Measurements from ENCODE around the gene DPM1.

Gene DPM1

DNA sequence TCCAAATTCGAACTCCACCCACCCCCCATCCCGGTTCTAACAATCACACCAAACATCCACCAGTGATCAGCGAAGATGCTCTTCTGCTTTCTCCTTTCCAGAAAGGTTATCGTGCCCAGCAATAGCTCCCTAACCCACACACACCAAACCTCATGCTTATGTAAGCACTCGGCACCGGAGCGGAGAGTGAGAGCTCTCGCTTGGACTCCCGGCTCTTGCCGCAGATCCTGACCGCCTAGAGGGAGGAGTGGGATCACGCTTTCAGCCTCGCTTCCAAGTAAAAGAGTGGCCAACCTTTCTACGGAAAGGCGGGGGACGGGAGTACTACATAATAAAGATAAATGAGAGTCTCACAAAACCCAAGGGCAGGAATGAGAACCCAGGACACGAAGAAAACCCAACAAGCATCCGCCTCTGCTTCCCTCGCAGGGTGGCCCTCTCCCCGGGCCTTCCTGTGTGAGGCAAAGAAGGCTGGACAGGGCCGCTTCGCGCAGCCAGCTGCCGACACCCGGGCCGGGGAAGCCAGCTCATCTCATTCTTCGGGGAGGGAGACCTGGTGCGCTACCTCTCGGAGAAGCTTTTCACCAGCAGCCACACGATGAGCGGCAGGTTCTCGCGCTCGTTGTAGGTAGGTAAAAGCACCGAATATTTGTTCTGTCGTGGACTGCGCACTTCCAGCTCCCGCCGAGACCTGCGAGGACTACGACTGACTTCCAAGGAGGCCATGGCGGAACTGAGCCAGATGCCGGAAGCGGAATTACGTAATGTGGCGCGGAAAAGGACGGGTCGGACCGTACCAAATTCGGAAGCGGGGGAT, at the start of gene DPM1:
Gene DPM1, minus strand, starts transcription at position 735 of the 817 bp plus-strand sequence. Its CDS starts 9 bp downstream, at position 726.
- DNase-seq, result peak; percentile 93

GRCh38 chr20:51005214-51005613, 46.9 kb upstream of the DPM1 start:
- no peak for DNase-seq

DNA sequence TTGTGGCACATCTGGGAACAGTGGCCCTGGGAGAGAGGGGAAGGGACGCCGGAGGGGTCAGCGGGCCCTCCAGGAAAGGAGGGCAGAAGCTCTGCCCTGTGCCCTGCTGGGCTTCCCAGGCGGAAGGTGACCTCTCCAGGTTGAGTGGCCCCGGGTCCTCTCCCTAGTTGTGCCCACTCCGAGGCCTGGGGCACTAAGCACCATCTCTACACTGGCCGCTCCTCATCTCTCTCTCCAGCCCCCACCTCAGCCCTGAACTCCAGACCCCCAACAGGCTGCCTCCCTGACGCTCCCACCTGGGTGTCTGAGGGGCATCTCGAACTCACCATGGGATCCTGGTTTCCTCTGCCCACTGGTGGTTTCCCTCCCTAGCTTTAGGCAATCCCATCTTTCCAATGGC, 46.4 kb upstream of the DPM1 start:
- DNase-seq, result no peak

- no peak for DNase-seq
These were observed 46.0 kb upstream of the DPM1 start for GRCh38 chr20:51004305-51004727.

DNA sequence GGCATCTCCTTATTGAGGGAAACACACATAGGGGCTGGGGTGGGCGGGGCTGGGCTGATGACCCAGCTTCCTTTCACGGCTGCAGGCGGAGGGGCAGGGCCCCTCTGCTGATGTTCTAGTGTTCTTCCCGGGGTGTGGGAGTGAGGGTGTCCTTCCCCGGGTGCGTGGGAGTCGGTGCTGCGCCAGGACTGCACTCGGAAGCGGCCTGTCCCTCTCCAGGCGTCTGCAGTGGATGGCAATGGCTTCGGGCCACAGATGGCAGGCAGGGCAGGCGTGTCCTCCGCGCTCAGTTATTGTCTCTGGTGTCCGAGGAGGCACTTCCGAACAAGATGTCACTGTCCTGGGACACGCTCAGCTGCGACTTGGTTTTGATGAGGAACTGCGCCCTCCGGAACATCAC, 45.4 kb upstream of the DPM1 start:
- DNase-seq, result no peak

DNA sequence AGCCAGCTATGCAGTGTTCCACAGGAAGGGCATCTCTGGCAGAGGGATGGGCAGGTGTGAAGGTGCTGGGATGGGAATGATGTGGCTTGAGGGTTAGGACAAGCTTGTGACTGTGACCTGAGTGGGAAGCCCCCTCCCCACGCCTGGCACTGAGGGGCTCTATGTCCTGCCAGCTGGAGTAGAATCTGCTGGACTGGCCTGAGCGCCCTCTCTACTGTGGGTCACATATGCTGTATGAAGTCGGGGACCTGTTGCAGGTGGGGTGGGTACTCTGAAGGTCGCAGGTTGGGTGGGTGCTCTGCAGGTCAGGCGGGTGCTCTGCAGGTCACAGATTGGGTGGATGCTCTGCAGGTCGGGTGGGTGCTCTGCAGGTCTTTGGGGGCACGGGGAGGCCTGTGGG, 44.3 kb upstream of the DPM1 start:
- DNase-seq, result no peak

GRCh38 chr20:51001430-51002265, 43.3 kb upstream of the DPM1 start:
- no peak for DNase-seq

DNA sequence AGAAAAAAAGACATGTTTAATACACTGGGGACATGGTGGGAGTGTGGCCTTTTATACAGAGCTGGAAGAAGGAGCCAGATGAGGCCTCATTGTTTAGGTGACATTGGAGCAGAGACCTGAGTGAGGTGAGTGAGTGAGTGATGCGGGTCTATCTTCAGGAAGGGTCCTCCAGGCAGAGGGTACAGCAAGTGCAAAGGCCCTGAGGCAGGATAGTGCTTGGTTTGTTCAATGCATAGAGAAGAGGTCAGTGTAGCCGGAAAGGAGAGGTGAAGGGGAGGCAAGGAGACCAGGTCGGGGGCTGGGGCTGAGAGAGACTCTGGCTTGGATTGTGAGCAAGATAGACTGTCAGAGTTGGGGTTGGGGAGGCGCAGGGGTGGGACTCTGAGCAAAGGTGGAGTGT, 41.0 kb upstream of the DPM1 start:
- DNase-seq, result no peak

DNA sequence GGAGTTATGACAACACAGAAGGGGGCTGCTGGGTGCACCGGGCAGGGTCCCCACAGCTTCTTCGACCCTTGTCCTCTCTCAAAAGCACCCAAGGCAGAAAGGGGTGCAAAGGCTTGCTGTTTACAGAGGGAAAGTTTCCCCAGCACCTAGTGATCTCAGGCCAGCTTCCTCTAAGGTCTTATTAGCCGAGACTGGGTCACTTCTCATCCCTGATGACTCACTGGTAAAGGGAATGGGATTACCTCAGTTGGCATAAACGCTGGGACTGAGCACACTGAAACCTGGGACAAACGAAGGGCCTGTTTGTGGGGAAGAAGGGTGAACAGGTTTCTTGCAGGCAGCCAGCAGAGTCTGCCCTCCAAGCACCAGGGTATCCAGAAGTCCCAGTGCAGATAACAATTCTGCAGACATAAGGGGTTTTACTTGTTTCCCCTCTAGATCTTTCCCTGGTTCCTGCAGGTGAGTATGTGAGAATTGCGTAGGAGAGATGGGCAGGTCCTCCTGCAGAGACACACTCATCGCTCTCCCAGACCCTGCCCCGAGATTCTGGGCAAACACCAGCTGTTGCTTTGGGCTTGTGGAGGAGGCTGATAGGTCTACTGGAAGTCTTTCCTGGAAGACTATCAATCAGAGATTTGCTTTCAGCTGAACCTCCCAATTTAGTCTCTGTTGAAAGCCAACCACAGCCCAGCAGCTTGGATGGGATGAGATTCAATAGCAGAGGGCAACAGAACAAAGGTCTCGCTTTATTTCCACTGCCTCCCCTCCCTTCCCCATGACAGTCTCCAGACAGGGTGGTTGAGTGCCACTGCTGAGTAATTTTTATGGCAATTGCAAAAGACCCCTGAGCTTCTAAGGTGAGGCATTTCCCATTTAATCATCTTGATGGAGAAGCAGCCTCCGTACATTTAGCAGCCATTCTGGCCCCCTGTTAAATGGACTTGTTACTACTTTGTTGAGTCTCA, 38.9 kb upstream of the DPM1 start:
- DNase-seq, result no peak

- DNase-seq, result no peak
These were observed 37.2 kb upstream of the DPM1 start for GRCh38 chr20:50995506-50995905.

DNA sequence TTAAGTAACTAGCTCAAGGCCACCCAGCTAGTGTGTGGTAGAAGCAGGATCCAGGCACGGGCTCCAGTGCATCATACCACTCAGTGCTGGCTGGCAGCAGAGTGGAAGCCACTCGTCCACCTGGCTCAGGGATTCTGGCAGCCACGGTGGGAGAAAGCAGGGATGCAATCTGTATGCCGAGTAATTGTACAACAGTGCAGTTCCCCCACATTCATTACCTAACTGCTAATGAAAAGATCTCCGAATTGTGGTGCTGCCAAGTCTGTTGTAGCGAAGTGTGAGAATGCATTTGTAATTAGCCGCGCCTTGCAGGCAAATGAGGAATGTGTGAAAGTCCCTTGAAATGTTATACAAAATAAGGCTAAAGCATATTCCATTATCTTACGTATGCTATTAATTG, 35.5 kb upstream of the DPM1 start:
- DNase-seq, result no peak

DNA sequence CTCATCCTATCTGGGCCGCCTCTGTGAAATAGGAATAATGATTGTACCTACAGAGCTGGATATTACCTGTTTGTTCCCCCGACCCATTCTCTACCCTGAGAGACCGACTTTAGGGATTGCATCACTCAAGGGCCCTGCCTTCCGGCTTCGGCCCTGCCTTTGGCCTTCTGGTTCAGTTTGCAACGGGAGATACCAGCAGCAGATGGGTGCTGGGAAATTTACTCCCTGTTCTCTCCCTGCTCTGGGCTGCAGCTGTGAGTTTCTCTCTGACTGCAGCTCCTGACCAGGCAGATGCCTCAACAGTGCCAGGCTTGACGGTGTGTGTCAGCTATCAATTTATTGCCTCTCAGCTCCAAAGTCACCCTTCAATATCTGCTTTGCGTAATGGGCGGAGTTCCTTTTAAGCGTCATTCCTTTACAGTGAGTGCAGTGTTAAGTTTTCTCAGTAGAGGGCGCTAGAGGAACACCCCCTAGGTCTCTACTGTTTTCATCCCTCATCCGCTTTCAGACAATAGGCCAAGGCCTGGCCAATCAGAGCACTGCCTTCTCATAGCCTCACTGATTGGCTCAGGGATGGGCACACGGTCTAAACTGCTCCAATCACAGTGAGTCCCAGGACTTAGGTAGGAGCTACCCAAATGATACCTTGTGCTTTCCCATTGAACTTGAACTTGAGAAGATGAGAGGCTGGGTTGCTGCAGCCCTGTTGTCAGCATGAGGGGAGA, 34.6 kb upstream of the DPM1 start:
- peak; percentile 59 for DNase-seq

DNA sequence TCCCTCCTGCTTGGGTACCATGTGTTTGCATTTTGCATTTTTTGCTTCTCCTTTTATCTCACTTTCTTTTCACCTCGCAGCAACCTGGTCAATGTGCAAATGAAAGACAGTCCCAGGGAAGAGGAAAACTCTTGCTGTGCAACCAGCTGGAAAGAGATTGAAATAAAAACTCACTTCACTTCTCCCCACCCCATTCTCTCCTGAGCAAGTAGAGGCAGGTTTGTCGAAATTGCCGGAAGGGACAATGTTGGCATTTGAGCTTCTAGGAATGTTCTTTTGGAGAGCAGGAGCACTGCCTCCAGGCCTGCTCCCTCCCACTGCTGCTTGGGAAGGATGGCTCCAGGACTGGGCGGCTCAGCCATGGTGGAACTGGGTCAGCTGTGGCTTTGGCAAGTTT, 34.0 kb upstream of the DPM1 start:
- DNase-seq, result no peak

- DNase-seq, result no peak
These were observed 32.7 kb upstream of the DPM1 start for GRCh38 chr20:50991076-50991475.

- DNase-seq, result peak; percentile 77
These were observed 29.3 kb upstream of the DPM1 start for GRCh38 chr20:50987493-50988210.

DNA sequence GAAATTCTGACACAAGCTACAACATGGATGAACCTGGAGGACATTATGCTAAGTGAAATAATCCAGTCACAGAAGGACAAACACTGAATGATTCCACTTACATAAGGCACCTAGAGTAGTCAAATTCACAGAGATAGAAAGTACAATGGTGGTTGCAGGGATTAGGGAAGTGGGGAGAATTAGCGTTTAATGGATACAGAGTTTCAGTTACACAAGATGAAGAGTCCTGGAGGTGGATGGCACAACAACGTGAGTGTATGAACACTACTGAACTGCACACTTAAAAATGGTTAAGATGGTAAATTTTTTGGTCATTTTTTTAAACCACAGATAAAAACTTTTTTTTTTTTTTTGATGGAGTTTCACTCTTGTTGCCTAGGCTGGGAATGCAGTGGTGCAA, 25.0 kb upstream of the DPM1 start:
- no peak for DNase-seq

GRCh38 chr20:50982363-50982762, 24.0 kb upstream of the DPM1 start:
- no peak for DNase-seq

GRCh38 chr20:50981714-50982048, 23.3 kb upstream of the DPM1 start:
- no peak for DNase-seq

DNA sequence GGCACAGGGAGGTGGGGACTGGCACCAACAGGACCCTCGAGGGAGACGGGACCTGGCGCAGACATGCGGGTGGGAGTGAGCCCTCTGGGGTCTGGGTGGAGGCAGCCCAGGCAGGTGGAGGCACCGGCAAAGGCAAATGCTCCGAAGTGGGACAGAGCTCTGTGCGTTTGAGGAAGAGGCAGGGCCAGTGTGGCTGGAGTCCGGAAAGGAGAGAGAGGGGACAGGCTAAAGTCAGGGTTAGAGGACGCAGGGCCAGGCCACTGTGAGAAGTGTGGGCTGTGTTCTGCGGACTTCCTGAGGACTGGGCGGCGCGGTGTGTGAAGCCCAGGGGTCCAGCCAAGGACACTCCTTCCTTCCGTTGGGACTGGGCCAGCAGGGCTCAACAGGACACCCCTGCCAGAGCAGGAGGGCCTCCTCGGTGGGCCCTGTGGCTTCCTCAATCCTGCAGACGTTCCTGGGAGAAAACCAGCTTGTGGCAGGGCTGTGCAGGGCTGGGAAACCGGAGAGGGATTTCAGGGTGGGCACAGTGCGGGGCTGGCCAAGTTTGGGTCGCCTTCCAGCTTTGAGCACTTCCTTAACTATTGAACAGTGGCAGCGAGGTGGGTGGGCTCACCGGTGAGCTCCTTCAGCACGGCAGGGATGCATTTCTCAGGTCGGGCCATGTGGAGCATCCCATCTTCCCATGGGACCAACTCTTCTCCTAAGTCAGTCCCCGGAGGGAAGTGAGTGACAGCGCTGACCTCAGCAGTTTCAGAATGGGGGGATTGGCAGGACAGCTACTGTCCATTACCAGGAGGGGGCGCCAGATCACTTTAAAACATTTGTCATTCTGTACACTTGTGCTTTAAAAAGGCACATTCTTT, 22.8 kb upstream of the DPM1 start:
- peak; percentile 84 for DNase-seq

- peak; percentile 63 for DNase-seq
These were observed 21.8 kb upstream of the DPM1 start for GRCh38 chr20:50980071-50980681.
